ENCODE measurements around the gene TBC1D8.
A peak's percentile ranks its signal among the peaks of the same experiment; 100 is the strongest.

TBC1D8 gene

GRCh38 chr2:100989666-100990065 is 161.5 kb downstream of the TBC1D8 start:
- Mint-ChIP-seq H3K27ac (no peak overlapping the region), H3K27me3 (no peaks in the 10 kb centered on the region), H3K4me1 (ENCODE audit: low read depth) (peaks cover 6% of the 10 kb centered on the region), H3K9me3 (no peaks in the 10 kb centered on the region), H3K36me3 (ENCODE audit: low read depth) (no peaks in the 10 kb centered on the region), H3K4me3 (no peak overlapping the region)

GRCh38 chr2:100988630-100989417 is 162.4 kb downstream of the TBC1D8 start:
- H3K36me3 Mint-ChIP-seq (ENCODE audit: low read depth), result no peaks in the 10 kb centered on the region
- H3K4me1 Mint-ChIP-seq (ENCODE audit: low read depth), result peaks cover 6% of the 10 kb centered on the region
- no peak overlapping the region for H3K4me3 Mint-ChIP-seq
- no peaks in the 10 kb centered on the region for H3K27me3 Mint-ChIP-seq
- H3K9me3 Mint-ChIP-seq, result no peaks in the 10 kb centered on the region
- H3K27ac Mint-ChIP-seq, result no peak overlapping the region

GRCh38 chr2:100987974-100988373 is 163.2 kb downstream of the TBC1D8 start:
- Mint-ChIP-seq H3K4me3 (no peak overlapping the region), H3K36me3 (ENCODE audit: low read depth) (no peaks in the 10 kb centered on the region), H3K9me3 (no peaks in the 10 kb centered on the region), H3K4me1 (ENCODE audit: low read depth) (peaks cover 6% of the 10 kb centered on the region), H3K27me3 (no peaks in the 10 kb centered on the region), H3K27ac (no peak overlapping the region)

GRCh38 chr2:100987536-100987935 is 163.6 kb downstream of the TBC1D8 start:
- no peaks in the 10 kb centered on the region for H3K27me3 Mint-ChIP-seq
- no peaks in the 10 kb centered on the region for H3K36me3 Mint-ChIP-seq (ENCODE audit: low read depth)
- H3K4me3 Mint-ChIP-seq, result no peak overlapping the region
- no peak overlapping the region for H3K27ac Mint-ChIP-seq
- no peaks in the 10 kb centered on the region for H3K9me3 Mint-ChIP-seq
- peaks cover 4% of the 10 kb centered on the region for H3K4me1 Mint-ChIP-seq (ENCODE audit: low read depth)

- no peaks in the 10 kb centered on the region for H3K4me1 Mint-ChIP-seq (ENCODE audit: low read depth)
- H3K36me3 Mint-ChIP-seq (ENCODE audit: low read depth), result no peaks in the 10 kb centered on the region
- H3K27ac Mint-ChIP-seq, result no peak overlapping the region
- no peak overlapping the region for H3K4me3 Mint-ChIP-seq
- H3K9me3 Mint-ChIP-seq, result no peaks in the 10 kb centered on the region
- H3K27me3 Mint-ChIP-seq, result no peaks in the 10 kb centered on the region
Measured at GRCh38 chr2:100986157-100986556, 165.0 kb downstream of the TBC1D8 start.

GRCh38 chr2:100984892-100985307 is 166.3 kb downstream of the TBC1D8 start:
- Mint-ChIP-seq H3K27ac (no peak overlapping the region), H3K4me1 (ENCODE audit: low read depth) (no peaks in the 10 kb centered on the region), H3K36me3 (ENCODE audit: low read depth) (no peaks in the 10 kb centered on the region), H3K9me3 (no peaks in the 10 kb centered on the region), H3K27me3 (no peaks in the 10 kb centered on the region), H3K4me3 (no peak overlapping the region)

- no peaks in the 10 kb centered on the region for H3K36me3 Mint-ChIP-seq (ENCODE audit: low read depth)
- no peaks in the 10 kb centered on the region for H3K27me3 Mint-ChIP-seq
- H3K27ac Mint-ChIP-seq, result no peak overlapping the region
- H3K9me3 Mint-ChIP-seq, result no peaks in the 10 kb centered on the region
- H3K4me3 Mint-ChIP-seq, result no peak overlapping the region
- no peaks in the 10 kb centered on the region for H3K4me1 Mint-ChIP-seq (ENCODE audit: low read depth)
Measured at GRCh38 chr2:100983684-100984310, 167.4 kb downstream of the TBC1D8 start.

GRCh38 chr2:100983201-100983600 is 168.0 kb downstream of the TBC1D8 start:
- Mint-ChIP-seq H3K4me1 (ENCODE audit: low read depth) (no peaks in the 10 kb centered on the region), H3K4me3 (no peak overlapping the region), H3K9me3 (no peaks in the 10 kb centered on the region), H3K36me3 (ENCODE audit: low read depth) (no peaks in the 10 kb centered on the region), H3K27ac (no peak overlapping the region), H3K27me3 (no peaks in the 10 kb centered on the region)

GRCh38 chr2:100982431-100982861 is 168.7 kb downstream of the TBC1D8 start:
- H3K4me1 Mint-ChIP-seq (ENCODE audit: low read depth), result no peaks in the 10 kb centered on the region
- H3K4me3 Mint-ChIP-seq, result no peak overlapping the region
- H3K27me3 Mint-ChIP-seq, result no peaks in the 10 kb centered on the region
- no peaks in the 10 kb centered on the region for H3K9me3 Mint-ChIP-seq
- H3K36me3 Mint-ChIP-seq (ENCODE audit: low read depth), result no peaks in the 10 kb centered on the region
- H3K27ac Mint-ChIP-seq, result no peak overlapping the region

GRCh38 chr2:100981011-100981410 is 170.2 kb downstream of the TBC1D8 start:
- no peaks in the 10 kb centered on the region for H3K36me3 Mint-ChIP-seq (ENCODE audit: low read depth)
- no peaks in the 10 kb centered on the region for H3K9me3 Mint-ChIP-seq
- H3K27ac Mint-ChIP-seq, result no peak overlapping the region
- peaks cover 3% of the 10 kb centered on the region for H3K4me1 Mint-ChIP-seq (ENCODE audit: low read depth)
- no peaks in the 10 kb centered on the region for H3K27me3 Mint-ChIP-seq
- no peak overlapping the region for H3K4me3 Mint-ChIP-seq

GRCh38 chr2:100980046-100980445 is 171.1 kb downstream of the TBC1D8 start:
- Mint-ChIP-seq H3K36me3 (ENCODE audit: low read depth) (no peaks in the 10 kb centered on the region), H3K4me3 (no peak overlapping the region), H3K27ac (no peak overlapping the region), H3K4me1 (ENCODE audit: low read depth) (peaks cover 3% of the 10 kb centered on the region), H3K27me3 (no peaks in the 10 kb centered on the region), H3K9me3 (no peaks in the 10 kb centered on the region)

- peak overlapping the region; percentile 18 for H3K27ac Mint-ChIP-seq
- no peaks in the 10 kb centered on the region for H3K36me3 Mint-ChIP-seq (ENCODE audit: low read depth)
- H3K4me1 Mint-ChIP-seq (ENCODE audit: low read depth), result peaks cover 3% of the 10 kb centered on the region
- H3K9me3 Mint-ChIP-seq, result no peaks in the 10 kb centered on the region
- H3K4me3 Mint-ChIP-seq, result no peak overlapping the region
- H3K27me3 Mint-ChIP-seq, result no peaks in the 10 kb centered on the region
Measured at GRCh38 chr2:100978582-100979191, 172.5 kb downstream of the TBC1D8 start.

- Mint-ChIP-seq H3K36me3 (ENCODE audit: low read depth) (no peaks in the 10 kb centered on the region), H3K9me3 (no peaks in the 10 kb centered on the region), H3K27ac (no peak overlapping the region), H3K4me3 (no peak overlapping the region), H3K4me1 (ENCODE audit: low read depth) (peaks cover 3% of the 10 kb centered on the region), H3K27me3 (no peaks in the 10 kb centered on the region)
Measured at GRCh38 chr2:100977511-100977910, 173.7 kb downstream of the TBC1D8 start.

- H3K4me1 Mint-ChIP-seq (ENCODE audit: low read depth), result peaks cover 3% of the 10 kb centered on the region
- H3K9me3 Mint-ChIP-seq, result no peaks in the 10 kb centered on the region
- no peak overlapping the region for H3K27ac Mint-ChIP-seq
- no peak overlapping the region for H3K4me3 Mint-ChIP-seq
- H3K36me3 Mint-ChIP-seq (ENCODE audit: low read depth), result no peaks in the 10 kb centered on the region
- no peaks in the 10 kb centered on the region for H3K27me3 Mint-ChIP-seq
Measured at GRCh38 chr2:100976645-100977391, 174.4 kb downstream of the TBC1D8 start.

- Mint-ChIP-seq H3K36me3 (ENCODE audit: low read depth) (no peaks in the 10 kb centered on the region), H3K27me3 (no peaks in the 10 kb centered on the region), H3K4me1 (ENCODE audit: low read depth) (peaks cover 3% of the 10 kb centered on the region), H3K9me3 (no peaks in the 10 kb centered on the region), H3K27ac (no peak overlapping the region), H3K4me3 (no peak overlapping the region)
Measured at GRCh38 chr2:100976061-100976460, 175.1 kb downstream of the TBC1D8 start.
